GM19099 (cell line): ENCODE results near the gene SMARCAD1.

Experiments
- POLR2A ChIP-seq: IDR thresholded peaks from 3 replicates; pipeline ENCODE4 v1.6.1; 2011; ENCODE audit warnings: low read depth; ENCODE audit not compliant: insufficient read length; ENCODE audit errors: extremely low read depth

The SMARCAD1 gene, protein sequence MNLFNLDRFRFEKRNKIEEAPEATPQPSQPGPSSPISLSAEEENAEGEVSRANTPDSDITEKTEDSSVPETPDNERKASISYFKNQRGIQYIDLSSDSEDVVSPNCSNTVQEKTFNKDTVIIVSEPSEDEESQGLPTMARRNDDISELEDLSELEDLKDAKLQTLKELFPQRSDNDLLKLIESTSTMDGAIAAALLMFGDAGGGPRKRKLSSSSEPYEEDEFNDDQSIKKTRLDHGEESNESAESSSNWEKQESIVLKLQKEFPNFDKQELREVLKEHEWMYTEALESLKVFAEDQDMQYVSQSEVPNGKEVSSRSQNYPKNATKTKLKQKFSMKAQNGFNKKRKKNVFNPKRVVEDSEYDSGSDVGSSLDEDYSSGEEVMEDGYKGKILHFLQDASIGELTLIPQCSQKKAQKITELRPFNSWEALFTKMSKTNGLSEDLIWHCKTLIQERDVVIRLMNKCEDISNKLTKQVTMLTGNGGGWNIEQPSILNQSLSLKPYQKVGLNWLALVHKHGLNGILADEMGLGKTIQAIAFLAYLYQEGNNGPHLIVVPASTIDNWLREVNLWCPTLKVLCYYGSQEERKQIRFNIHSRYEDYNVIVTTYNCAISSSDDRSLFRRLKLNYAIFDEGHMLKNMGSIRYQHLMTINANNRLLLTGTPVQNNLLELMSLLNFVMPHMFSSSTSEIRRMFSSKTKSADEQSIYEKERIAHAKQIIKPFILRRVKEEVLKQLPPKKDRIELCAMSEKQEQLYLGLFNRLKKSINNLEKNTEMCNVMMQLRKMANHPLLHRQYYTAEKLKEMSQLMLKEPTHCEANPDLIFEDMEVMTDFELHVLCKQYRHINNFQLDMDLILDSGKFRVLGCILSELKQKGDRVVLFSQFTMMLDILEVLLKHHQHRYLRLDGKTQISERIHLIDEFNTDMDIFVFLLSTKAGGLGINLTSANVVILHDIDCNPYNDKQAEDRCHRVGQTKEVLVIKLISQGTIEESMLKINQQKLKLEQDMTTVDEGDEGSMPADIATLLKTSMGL

DNA sequence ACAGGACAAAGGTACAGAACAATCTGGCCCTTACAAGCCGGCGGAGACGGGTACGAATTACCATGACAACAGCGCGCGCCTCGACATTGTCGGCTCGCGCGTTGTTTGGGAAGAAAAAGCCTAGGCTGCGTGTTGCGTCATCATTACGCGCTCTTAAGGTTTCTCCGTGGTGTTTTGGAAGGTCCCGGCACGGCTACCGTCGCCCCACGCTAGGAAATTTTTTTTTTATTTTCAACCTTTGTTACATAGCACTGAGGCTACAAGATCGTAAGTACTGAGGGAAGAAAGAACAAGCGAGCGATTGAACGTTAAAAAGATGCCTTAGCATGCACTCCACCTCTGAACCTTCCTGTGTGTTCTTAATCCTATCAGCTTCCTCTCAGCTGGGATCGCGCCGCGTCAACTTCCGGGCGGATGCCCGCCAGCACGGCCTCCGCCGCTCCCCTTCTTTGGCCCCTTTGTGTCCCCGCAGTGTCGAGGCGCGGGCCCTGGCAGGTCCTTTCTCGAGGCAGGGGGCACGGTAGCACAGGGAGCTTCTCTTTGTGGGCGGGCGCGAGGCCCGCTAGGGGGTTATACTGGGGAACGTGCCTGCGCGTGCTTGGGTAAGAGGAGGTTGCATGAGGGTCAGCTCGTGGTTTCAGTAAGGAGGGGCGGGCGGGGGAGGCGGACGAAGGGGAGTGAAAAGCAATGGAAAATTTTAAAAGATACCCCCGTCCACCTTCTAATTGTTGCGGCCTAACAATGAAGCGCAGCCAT, at the start of gene SMARCAD1:
SMARCAD1 (plus strand) TSS at position 397 of the 756 bp plus-strand sequence. CDS start 530 bp downstream, outside the sequence.
- TF ChIP-seq POLR2A, result peak; percentile 74

DNA sequence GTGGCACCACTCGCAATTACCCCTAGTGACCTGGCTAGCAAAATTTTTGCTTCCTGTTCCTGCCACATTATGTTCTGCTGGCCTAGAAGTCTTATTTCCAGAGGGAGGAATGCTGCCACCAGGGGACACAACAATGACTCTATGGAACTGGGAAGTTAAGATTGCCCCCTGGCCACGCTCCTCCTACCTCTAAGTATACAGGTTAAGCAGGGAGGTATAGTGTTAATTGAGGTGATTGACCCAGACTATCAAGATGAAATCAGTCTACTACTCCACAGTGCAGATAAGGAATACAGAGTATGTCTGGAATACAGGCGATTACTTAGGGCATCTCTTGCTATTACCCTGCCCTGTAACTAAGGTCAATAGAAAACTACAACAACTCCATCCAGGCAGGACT, 48.8 kb upstream of the SMARCAD1 start:
- no peak for TF ChIP-seq POLR2A

DNA sequence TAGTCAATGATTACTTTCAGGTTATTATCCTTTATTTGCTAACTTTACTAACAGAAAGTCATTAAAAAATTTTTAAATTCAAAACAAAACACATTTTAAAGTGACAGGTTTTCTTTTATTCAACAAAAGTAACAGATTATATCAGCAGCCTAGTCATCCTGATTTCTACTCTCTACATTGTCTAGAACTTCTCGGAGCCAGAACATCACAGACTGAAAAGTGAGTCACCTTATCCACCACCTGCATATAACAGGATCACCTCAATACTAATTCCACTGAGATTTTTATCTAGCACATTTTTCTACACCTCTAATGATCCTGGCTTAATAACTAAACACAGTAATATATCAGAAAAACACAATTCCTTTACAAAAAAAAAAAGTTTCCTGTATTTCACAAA, 47.9 kb upstream of the SMARCAD1 start:
- no peak for TF ChIP-seq POLR2A

DNA sequence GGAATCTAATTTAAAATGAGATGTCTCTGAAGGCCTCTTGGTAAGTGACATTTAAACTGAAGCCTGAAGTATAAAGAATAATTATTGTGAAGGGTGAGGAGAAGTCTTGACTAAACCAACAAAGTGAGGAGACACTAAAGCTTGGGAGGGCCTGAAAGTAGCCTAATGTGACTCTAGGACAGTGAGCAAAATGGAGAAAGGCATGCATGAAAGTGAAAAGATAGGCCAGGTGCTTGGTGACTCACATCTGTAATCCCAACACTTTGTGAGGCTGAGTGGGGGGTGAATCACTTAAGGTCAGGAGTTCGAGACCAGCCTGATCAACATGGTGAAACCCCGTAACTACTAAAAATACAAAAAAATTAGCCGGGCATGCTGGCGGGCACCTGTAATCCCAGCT, 46.9 kb upstream of the SMARCAD1 start:
- no peak for TF ChIP-seq POLR2A

DNA sequence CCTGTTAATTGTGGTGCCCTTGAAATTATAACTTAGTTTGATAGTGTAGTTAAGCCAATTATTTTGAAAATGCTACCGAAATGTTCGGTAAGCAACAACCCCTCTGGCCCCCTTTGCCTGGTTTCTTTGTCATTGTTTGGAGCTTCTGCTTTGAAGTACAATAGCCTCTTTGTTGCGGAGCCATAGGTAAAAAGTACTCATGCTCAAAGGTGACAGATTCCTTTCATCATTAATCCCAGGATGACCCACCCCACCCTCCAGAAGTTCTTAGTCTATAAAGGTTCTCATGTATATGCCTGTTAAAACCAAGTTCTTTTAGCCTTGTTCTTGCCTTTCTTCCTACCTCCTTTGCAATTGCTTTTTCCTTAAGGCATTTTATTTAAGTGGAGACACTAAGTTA, 42.4 kb upstream of the SMARCAD1 start:
- no peak for TF ChIP-seq POLR2A

DNA sequence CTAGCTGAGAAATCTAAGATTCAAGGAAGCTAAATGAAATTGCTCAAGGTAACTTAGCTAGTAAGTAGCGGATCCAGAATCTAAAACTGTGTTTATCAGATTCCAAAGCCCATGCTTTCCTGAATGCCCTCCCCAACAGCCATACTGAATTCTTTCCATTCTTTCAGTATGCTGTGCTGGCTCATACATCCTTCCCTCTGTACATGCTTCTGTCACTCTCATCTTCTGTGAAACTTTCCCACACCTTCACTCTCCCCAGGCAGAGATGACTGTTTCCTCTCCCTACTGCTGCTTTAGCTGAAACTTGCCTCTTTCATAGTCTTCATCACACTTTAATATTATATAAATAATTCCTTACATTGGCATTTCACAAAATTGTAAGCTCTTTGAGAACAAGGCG, 39.3 kb upstream of the SMARCAD1 start:
- TF ChIP-seq POLR2A, result no peak

DNA sequence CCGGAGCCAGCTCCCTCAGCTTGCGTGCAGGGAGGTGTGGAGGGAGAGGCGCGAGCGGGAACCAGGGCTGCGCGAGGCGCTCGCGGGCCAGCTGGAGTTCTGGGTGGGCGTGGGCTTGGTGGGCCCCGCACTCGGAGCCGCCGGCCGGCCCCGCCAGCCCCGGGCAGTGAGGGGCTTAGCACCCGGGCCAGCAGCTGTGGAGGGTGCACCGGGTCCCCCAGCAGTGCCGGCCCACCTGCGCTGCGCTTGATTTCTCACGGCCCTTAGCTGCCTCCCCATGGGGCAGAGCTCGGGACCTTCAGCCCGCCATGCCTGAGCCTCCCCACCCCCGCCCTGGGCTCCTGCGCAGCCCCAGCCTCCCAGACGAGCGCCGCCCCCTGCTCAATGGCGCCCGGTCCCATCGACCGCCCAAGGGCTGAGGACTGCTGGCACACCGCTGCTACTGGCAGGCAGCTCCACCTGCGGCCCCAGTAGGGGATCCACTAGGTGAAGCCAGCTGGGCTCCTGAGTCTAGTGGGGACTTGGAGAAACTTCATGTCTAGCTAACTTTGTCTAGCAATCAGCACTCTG, 37.8 kb upstream of the SMARCAD1 start:
- no peak for TF ChIP-seq POLR2A

DNA sequence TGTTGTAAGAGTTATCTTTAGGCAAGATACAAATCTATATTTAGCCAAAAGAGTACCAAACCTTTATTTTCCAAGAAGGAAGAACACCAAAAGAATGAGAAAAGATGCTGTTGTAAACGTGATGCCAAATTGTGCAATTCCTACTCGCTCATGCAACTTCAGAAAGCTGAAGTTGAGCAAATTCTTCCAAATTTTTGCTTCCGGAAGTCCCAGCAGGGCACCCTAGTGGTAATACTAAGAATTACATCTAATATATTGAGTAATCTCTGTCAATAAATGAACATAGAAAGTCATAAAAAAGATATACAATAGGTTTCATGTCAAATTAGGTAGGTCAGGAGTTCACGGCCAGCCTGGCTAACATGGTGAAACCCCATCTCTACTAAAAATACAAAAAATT, 36.0 kb upstream of the SMARCAD1 start:
- TF ChIP-seq POLR2A, result no peak

DNA sequence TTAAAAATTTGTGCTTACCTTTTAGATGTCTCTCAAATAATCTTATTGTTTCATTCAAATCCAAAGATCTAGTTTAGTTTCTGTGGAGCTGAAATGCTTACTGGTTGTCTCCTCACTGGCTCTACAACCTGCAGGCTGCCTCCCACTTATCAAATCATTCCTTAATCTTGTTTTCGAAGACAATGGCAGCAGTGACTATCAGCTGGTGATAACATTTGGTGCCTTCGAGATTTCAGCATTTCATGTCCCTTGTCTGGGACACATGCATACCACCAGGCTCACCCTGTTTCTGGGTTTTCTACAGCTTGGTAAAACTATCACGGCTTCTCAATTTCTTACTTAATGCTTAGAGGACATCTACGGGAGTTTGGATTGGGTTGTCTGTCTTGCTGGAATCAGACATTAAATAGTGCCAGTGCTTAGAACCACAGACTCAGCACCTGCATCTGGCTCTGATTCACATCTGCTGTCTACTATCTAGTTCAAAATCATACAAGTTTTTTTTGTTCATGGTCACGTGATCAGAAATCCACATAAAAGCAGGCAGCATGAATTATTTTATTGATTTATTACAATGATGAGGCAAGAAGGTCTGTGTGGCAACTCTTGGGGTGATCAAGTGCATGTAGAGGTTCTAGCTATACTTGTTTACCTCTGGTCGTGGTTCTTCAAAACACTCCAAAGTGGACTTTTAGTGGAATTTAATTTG, 32.0 kb upstream of the SMARCAD1 start:
- no peak for TF ChIP-seq POLR2A

DNA sequence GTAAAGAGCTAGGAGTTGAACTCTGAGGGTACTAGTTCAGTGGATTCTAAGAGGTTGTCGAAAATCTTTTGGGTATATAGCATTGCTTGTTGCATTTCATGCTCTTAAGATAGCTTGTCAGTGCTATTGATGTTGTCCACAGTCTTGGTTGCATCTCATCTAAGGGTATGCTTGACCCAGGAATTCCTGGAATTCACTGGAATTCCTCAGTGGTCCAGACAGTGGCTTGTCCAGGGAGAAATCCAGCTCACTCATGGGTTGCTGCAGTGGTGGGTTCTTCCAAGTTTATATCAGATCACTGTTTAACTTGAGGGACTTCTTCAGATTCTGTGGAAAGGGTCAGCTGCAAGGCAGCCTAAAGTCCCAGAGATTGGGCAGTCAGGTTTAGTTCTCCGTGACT, 29.8 kb upstream of the SMARCAD1 start:
- no peak for TF ChIP-seq POLR2A

DNA sequence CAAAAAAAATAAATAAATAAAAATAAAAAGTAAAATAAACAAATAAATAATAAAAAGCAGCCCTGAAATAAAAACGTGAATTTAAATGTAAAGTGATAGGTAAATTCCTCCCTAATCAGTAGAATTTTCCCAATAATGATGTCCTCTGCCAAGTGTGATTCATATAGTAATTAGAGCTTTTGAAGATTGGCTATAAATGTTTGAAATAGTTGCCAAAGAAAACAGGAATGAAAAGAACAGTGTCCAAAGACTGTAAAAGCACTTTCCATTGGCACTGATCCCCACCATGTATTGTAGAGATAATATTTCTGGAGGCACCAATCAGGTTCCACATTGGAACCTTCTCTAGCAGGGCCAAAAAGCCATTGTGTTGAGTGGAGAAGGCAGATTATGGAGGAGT, 25.9 kb upstream of the SMARCAD1 start:
- TF ChIP-seq POLR2A, result no peak

DNA sequence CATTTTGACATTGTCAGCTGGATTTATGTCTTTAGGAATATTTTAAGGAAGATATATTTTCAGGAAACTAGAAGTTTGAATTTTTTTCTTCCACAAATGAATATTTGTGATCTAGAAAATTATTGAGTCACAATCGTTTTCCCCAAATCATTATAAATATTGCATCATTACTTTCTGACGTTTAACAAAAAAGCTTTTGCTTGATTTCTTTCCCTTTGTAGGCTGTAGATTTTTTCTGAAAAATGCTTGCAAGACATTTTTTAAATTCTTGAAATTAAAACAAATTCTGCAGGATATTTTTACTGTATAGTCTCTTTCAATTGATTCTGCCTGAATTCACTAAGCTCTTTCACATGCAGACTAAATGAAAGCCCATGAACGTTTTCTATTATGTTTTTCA, 4.9 kb upstream of the SMARCAD1 start:
- no peak for TF ChIP-seq POLR2A

DNA sequence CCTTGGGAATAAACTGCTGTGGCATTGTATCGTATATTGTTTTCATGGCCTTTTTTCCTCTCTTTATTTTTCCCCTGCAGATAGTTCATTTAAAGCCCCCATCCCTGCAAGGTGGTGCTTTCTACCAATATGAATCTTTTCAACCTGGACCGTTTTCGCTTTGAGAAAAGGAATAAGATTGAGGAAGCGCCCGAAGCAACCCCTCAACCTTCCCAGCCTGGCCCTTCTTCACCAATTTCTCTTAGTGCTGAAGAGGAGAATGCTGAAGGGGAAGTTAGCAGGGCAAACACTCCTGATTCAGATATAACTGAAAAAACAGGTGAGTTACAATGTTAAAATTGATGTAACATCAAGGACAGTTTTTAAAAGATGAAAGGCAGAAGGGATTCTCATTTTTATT, 601 bp downstream of the SMARCAD1 start:
- no peak for TF ChIP-seq POLR2A

DNA sequence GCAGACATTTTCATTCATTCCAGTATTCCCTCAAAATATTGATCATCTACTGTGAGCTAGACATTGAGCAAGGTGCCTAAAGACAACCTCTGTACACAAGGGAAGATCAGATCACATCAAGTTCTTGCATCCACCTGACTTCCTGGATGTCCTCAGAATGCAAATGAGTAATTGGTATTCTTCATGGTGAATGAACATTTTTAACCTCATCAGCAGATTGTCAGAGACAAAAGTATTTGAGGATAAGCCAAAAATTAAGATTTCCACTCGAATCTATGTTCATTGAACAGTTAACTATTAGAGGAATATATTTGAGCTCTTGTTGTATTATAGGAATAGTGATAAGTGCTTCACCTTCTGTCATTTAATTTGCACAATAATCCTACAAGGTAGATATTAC, 1.3 kb downstream of the SMARCAD1 start:
- no peak for TF ChIP-seq POLR2A
